ENCODE measurements around the gene LYVE1.
A peak's percentile ranks its signal among the peaks of the same experiment; 100 is the strongest.

Gene LYVE1

DNA sequence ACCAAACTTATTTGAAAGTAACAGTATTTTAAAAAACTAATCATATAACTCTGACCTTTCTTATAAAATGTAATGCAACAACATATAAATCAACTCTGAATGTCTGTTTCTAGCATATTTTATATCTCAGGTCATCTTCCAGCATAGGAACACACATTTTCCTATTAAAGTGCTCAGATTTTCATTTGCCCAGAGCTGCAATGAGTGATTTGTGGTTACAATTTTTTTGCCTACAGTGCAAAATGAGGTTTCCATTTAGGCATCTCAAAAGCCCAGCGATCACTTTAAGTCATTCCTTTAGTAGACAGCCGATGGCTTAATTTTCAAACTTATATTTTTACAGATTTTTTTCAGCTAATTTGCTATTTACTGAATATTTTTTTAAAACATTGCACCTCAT is 1.0 kb downstream of the LYVE1 start:
- ATAC-seq (ENCODE audit: low read depth) (no peak), DNase-seq (ENCODE audit: low spot score) (no peak)
- H3K36me3 ChIP-seq (ENCODE audit: low read depth): no peaks in the 10 kb centered on the region
- H3K4me1 ChIP-seq (ENCODE audit: insufficient read depth, poor library complexity, severe bottlenecking): no peaks in the 10 kb centered on the region
- no peak overlapping the region for H3K4me3 ChIP-seq (ENCODE audit: severe bottlenecking)
- H3K27ac ChIP-seq (ENCODE audit: poor library complexity, severe bottlenecking): no peak overlapping the region
- H3K9me3 ChIP-seq (ENCODE audit: severe bottlenecking): no peaks in the 10 kb centered on the region
- H3K27me3 ChIP-seq (ENCODE audit: insufficient read depth, poor library complexity, severe bottlenecking): no peaks in the 10 kb centered on the region
- TF ChIP-seq CTCF (IDR thresholded peaks at IDR 0.05; ENCODE audit: poor library complexity, severe bottlenecking): no peak

DNA sequence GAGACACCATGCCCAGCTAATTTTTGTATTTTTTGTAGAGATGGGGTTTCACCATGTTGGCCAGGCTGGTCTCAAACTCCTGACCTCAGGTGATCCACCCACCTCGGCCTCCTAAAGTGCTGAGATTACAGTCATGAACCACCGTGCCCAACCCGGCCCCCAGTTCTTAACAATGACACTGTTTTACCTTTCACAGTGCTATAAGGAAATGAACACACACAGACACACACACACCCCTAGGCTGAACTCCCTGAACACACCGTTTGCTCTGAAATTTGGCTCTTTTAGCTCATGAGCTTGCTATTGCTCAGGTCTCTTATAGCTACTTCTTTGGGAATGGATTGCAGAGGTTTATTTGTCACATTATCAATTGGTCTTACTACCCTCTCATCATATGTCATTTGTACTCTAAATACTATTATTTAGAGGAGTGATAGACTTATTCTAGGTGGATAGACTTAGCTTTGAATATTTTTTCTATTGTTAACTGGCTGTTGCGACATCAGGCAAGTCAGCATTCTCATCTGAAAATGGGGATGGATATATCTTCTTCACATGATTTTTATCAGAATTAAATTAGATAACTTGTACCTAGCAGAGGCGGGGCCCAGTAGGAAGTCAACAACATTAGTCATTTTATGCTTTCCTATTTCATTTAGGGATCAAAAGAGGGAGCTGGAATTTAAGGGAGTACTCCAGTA is 2.1 kb downstream of the LYVE1 start:
- Histone ChIP-seq H3K36me3 (ENCODE audit: low read depth) (no peaks in the 10 kb centered on the region), H3K9me3 (ENCODE audit: severe bottlenecking) (no peaks in the 10 kb centered on the region), H3K27ac (ENCODE audit: poor library complexity, severe bottlenecking) (no peak overlapping the region), H3K27me3 (ENCODE audit: insufficient read depth, poor library complexity, severe bottlenecking) (no peaks in the 10 kb centered on the region), H3K4me1 (ENCODE audit: insufficient read depth, poor library complexity, severe bottlenecking) (no peaks in the 10 kb centered on the region), H3K4me3 (ENCODE audit: severe bottlenecking) (no peak overlapping the region)
- DNase-seq (ENCODE audit: low spot score) (no peak), ATAC-seq (ENCODE audit: low read depth) (no peak)
- TF ChIP-seq CTCF (IDR thresholded peaks at IDR 0.05; ENCODE audit: poor library complexity, severe bottlenecking): no peak

- no peaks in the 10 kb centered on the region for H3K9me3 ChIP-seq (ENCODE audit: severe bottlenecking)
- no peak for TF ChIP-seq CTCF (IDR thresholded peaks at IDR 0.05; ENCODE audit: poor library complexity, severe bottlenecking)
- H3K27me3 ChIP-seq (ENCODE audit: insufficient read depth, poor library complexity, severe bottlenecking): no peaks in the 10 kb centered on the region
- no peak overlapping the region for H3K4me3 ChIP-seq (ENCODE audit: severe bottlenecking)
- no peaks in the 10 kb centered on the region for H3K4me1 ChIP-seq (ENCODE audit: insufficient read depth, poor library complexity, severe bottlenecking)
- no peaks in the 10 kb centered on the region for H3K36me3 ChIP-seq (ENCODE audit: low read depth)
- H3K27ac ChIP-seq (ENCODE audit: poor library complexity, severe bottlenecking): no peak overlapping the region
- ATAC-seq (ENCODE audit: low read depth) (no peak), DNase-seq (ENCODE audit: low spot score) (no peak)
Observed at GRCh38 chr11:10565493-10565892, 3.0 kb downstream of the LYVE1 start.

- no peaks in the 10 kb centered on the region for H3K36me3 ChIP-seq (ENCODE audit: low read depth)
- no peak overlapping the region for H3K27ac ChIP-seq (ENCODE audit: poor library complexity, severe bottlenecking)
- H3K27me3 ChIP-seq (ENCODE audit: insufficient read depth, poor library complexity, severe bottlenecking): no peaks in the 10 kb centered on the region
- no peaks in the 10 kb centered on the region for H3K9me3 ChIP-seq (ENCODE audit: severe bottlenecking)
- peak; percentile 71 for TF ChIP-seq CTCF (IDR thresholded peaks at IDR 0.05; ENCODE audit: poor library complexity, severe bottlenecking)
- H3K4me1 ChIP-seq (ENCODE audit: insufficient read depth, poor library complexity, severe bottlenecking): no peaks in the 10 kb centered on the region
- no peak for DNase-seq (ENCODE audit: low spot score)
- no peak for ATAC-seq (ENCODE audit: low read depth)
- no peak overlapping the region for H3K4me3 ChIP-seq (ENCODE audit: severe bottlenecking)
Observed at GRCh38 chr11:10564696-10565318, 3.7 kb downstream of the LYVE1 start.

DNA sequence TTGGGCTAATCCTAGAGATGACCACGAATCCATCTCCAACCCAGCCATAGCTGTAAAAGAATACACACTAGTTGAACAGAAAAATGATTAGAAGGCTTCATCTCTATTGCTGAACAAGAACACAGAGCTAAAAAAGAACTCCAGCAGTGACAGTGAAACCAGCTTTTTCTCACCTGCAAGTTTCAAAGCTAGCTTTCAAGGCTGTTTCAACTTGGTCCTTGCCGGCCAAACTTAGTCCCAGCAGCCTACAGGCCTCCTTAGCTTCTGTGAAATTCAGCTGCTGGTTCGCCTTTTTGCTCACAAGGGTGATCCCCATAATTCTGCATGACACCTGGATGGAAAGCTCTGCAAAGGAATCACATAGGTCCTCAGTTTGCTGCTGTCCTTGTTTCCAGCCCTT is 4.4 kb downstream of the LYVE1 start:
- no peaks in the 10 kb centered on the region for H3K27me3 ChIP-seq (ENCODE audit: insufficient read depth, poor library complexity, severe bottlenecking)
- no peak overlapping the region for H3K4me3 ChIP-seq (ENCODE audit: severe bottlenecking)
- no peaks in the 10 kb centered on the region for H3K4me1 ChIP-seq (ENCODE audit: insufficient read depth, poor library complexity, severe bottlenecking)
- H3K9me3 ChIP-seq (ENCODE audit: severe bottlenecking): no peaks in the 10 kb centered on the region
- no peak overlapping the region for H3K27ac ChIP-seq (ENCODE audit: poor library complexity, severe bottlenecking)
- no peak for TF ChIP-seq CTCF (IDR thresholded peaks at IDR 0.05; ENCODE audit: poor library complexity, severe bottlenecking)
- no peaks in the 10 kb centered on the region for H3K36me3 ChIP-seq (ENCODE audit: low read depth)
- no peak for DNase-seq (ENCODE audit: low spot score)
- ATAC-seq (ENCODE audit: low read depth): no peak
